ENCODE results near the gene ANKRA2.
A peak's percentile ranks its signal among the peaks of the same experiment; 100 is the strongest.

The ANKRA2 gene

DNA sequence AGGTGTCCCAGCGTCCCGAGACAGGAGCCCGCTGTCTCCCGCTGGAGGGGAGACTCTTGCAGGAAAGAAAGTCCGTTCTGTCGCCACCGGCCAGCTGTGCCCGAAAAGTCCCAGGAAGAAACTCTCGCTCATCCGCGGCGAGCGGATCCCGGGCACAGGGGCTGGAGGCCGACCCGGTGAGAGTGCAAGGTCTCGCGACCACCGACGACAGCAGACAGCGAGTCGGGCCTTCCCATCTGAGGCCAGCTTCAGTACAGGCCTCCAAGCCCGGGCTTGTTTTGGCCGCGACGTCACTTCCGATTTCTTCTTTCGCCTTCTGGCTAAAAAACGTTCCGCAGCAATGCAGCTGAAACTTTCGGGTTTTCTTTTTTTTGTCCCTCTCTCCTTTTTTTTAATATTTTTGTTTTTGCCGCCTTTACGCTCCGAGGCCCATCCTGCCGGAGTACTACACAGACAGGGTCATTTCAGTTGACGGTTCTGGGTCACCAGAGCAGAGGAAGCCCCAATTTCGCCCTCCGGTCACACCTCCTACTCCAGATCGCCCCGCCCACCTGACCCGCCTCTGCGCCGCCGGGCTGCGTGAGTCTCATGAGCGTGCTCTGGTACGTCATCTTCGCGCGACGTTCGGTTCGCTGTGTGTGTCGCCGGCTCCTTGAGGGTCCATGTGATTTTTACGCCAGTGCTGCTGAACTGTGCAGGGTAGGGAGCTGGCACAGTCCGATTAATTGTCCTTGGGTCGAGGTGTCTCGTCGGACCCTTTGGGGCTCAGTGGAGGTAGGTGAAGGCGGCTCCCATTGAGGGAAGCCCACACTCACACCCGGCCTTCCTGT, at the start of gene ANKRA2, which contains the start of gene UTP15:
Gene ANKRA2, minus strand, starts transcription at position 501 of the 830 bp plus-strand sequence. CDS start 2,758 bp downstream, outside the sequence.
Gene UTP15, plus strand, starts transcription at position 605 of the 830 bp plus-strand sequence. CDS start 1,602 bp downstream, outside the sequence.
- DNase-seq (ENCODE audit: low spot score), result peak; percentile 99

- peak; percentile 49 for DNase-seq (ENCODE audit: low spot score)
These were observed 49.6 kb upstream of the ANKRA2 start for GRCh38 chr5:73615085-73615484.

- DNase-seq (ENCODE audit: low spot score), result no peak
These were observed 47.4 kb upstream of the ANKRA2 start for GRCh38 chr5:73612799-73613198.

GRCh38 chr5:73607228-73607627, 41.8 kb upstream of the ANKRA2 start:
- DNase-seq (ENCODE audit: low spot score), result no peak

GRCh38 chr5:73606206-73606753, 40.8 kb upstream of the ANKRA2 start:
- DNase-seq (ENCODE audit: low spot score), result no peak

DNA sequence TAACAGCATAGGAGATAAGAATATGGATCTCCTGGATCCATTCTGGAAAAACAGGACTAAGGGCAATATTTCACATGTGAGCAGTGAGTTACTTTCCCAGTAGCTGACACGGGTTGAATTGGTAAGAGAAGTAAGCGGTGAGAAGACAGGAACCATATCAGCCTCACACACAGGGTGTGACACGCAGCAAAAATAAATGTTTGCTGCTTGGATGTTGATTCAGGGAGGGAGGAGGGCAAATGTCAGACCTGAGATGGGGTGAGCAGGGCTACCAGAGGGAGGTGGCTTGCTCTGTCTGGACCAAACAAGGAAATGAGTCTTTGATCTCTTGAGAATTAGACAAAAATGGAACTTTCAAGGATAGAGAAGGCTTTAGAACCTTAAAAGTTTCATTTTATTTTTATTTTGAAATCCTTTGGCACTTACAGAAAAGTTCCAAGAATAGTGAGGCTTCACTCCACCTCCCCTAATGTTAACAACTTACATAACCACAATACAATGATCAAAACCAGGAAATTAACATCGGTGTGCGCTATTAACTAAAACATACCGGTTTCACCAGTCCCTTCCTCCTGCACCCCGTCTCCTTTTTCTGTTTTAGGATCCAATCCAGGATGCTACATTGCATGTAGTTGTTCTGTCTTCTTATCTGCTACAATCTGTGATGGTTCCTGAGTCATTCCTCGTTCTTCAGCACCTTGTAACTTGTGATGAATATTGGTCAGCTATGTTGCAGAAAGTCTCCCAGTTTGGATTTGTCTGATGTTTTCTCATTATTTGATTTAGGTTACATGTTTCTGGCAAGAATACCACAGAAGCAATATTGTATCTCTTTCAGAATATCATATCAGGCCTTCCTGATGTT, 40.0 kb upstream of the ANKRA2 start:
- no peak for DNase-seq (ENCODE audit: low spot score)

DNA sequence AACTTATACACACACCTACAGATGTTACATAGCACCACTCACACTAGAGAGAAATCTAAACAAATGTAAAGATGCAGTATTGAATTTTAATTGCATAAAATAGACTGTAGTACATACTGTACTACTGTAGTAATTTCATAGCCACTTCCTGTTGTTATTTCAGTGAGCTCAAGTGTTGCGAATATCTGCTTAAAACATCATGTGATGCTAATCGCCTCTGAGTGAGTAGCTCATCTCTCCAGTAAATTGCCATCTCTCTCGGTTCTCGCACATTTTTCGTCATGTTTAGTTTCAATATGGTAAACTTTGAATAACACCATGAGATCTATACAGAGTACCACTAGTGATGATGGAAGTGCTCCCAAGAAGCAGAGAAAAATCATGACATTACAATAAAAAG, 38.6 kb upstream of the ANKRA2 start:
- no peak for DNase-seq (ENCODE audit: low spot score)

DNA sequence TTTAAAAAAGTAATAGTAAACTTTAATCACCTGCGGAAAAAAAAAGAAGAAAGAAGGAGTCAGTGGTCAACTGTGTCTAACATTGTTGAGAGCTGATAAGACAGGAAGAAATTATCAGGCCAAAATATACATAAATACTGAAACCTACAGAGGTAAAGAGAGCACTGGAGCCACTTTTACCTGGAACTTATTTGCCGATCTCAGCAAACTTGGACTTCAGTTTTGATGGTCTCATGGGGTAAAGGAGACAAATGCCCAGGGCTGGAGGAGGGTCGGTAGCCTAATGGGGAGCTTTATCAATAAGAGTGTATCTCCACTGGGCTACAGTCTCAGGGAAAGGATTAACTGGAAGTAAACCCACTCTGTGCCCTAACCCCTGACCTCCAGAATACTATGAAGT, 33.9 kb upstream of the ANKRA2 start:
- no peak for DNase-seq (ENCODE audit: low spot score)

GRCh38 chr5:73596705-73597328, 31.4 kb upstream of the ANKRA2 start:
- peak; percentile 44 for DNase-seq (ENCODE audit: low spot score)

DNA sequence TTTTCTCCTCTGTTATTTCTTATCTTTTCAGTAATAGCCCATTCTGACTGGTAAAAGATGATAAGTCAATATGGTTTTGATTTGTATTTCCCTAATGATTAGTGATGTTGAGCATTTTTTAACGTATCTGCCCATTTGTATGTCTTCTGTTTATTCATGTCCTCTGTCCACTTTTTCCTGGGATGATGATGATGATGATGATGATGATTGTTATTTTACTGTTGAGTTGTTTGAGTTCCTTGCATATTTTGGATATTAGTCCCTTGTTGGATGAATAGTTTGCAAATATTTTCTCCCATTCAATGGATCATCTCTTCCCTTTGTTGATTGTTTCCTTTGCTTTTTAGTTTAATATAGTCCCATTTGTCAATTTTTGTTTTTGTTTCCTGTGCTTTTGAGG, 27.1 kb upstream of the ANKRA2 start:
- DNase-seq (ENCODE audit: low spot score), result no peak

DNA sequence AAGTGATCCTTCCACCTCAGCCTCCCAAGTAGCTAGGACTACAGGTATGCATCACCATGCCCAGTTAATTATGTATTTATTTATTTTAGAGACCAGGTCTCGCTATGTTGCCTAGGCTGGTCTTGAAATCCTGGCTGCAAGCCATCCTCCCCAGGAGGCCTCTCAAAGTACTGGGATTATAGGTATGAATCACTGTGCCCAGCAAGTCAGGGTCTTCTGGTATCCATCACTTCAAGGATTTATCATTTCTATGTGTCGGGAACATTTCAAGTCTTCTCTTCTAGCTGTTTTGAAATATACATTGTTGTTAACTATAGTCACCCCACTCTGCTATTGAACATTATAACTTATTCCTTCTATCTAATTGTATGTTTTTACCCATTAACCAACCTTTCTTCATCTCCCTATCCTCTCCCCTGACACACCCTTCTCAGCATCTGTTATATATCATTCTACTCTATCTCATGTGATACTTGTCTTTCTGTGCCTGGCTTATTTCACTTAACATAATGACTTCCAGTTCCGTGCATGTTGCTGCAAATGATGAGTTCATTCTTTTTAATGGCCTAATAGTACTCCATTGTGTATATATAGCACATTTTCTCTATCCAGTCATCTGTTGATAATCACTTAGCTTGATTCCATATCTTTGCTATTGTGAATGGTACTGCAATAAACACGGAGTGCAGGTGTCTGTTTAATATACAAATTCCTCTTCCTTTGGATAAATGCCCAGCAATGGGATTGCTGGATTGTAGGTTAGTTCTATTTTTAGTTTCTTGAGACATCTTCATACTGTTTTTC, 26.5 kb upstream of the ANKRA2 start:
- peak; percentile 42 for DNase-seq (ENCODE audit: low spot score)

DNA sequence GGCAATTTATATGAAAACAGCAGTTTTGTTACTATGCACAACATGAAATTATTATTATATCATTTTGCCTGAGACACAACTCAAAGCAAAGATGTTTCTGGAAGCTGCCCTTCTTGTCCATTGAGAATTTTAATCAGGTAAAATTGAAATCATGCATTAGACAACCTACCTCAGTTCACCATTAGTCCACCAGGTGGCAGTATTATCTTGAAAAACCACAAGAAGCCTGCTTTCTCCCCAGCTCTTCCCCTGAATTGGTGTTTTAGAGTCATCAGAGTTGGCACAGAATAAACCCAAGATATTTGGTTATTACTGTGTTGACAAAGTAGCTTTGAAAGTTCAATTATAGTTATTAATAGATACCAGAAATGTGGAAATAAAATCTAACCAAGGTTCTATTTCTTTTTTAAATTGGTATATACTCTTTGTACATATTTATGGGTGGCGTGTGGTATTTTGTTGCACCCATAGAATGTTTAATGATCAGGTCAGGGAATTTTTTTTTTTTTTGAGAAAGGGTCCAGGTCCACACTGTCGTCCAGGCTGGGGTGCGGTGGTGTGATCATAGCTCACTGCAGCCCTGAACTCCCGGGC, 25.8 kb upstream of the ANKRA2 start:
- DNase-seq (ENCODE audit: low spot score), result peak; percentile 76

DNA sequence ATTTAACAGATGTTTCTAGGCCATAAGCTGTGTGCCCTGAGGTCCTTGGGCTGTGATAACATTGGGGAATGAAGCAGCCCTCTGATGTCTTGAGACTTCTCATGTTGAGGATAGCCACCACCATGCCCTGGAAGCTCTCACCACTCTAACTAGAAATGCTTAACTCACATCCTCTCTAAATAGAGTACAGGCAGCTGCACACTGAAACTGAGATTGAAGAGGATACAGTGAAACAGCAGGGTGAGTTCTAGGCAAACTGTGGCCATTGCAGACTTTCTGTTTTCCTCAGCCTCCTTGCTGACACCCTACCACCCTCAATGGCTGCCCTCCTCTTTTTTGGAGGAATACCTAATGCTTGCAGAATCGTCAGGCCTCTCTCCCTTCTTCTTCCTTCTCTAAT, 22.5 kb upstream of the ANKRA2 start:
- DNase-seq (ENCODE audit: low spot score), result no peak

DNA sequence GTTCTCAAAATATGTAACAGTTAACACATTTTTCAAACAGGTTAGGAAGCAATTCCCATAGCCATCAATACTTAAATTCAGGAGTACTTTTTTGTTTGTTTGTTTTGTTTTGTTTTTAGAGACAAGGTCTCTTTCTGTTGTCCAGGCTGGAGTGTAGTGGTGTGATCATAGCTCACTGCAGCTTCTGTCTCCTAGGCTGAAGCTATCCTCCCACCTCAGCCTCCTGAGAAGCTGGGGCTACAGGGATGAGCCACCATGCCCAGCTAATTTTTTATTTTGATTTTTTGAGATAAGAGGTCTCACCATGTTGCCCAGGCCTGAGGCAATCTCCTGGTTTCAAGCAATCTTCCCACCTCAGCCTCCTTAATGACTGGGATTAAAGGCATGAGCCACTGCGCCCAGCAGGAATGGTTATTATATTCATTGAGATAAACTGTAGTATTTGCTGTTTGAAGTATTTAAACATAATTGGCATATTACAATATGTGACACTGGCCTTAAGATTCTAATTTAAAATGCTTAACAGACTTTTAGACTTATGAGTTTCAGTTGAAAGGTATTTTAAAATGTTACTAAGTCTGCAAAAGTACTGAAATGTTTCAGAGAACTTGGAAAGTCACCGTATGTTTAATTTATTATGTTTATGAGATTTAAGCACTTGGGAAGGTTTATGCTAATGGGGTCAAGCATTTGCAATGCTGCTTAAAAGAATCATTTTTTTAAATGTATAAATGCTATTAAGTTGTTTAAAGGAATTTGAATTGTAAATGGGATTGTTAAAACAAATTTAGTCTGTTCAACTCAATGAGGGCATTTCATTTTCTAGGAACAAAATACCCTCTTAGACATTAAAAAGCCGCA, 17.1 kb upstream of the ANKRA2 start:
- no peak for DNase-seq (ENCODE audit: low spot score)

- DNase-seq (ENCODE audit: low spot score), result no peak
These were observed 619 bp upstream of the ANKRA2 start for GRCh38 chr5:73565969-73566547.

DNA sequence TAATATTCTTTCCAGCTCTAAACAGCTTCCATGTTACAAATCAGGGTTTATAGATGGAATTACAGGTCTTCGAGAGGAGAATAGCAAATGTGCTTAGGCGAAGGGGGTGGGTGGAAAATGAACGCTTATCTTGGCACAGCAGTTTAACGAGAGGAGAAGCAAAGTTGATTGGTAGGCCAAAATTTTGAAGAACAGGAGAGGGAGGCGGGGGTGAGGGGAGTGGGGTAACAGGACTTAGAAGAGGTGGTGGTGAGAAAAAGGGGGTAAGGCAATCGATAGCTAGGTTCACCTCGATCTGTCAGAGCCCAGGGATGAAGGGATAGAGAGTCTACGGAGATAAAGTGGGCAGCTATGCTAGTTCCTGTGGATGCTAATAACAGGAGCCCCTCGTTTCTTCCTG, 764 bp downstream of the ANKRA2 start:
- DNase-seq (ENCODE audit: low spot score), result no peak

GRCh38 chr5:73564018-73564417, 1.4 kb downstream of the ANKRA2 start:
- DNase-seq (ENCODE audit: low spot score), result no peak

- no peak for DNase-seq (ENCODE audit: low spot score)
These were observed 6.5 kb downstream of the ANKRA2 start for GRCh38 chr5:73558950-73559349.

GRCh38 chr5:73552642-73553041, 12.8 kb downstream of the ANKRA2 start:
- no peak for DNase-seq (ENCODE audit: low spot score)

DNA sequence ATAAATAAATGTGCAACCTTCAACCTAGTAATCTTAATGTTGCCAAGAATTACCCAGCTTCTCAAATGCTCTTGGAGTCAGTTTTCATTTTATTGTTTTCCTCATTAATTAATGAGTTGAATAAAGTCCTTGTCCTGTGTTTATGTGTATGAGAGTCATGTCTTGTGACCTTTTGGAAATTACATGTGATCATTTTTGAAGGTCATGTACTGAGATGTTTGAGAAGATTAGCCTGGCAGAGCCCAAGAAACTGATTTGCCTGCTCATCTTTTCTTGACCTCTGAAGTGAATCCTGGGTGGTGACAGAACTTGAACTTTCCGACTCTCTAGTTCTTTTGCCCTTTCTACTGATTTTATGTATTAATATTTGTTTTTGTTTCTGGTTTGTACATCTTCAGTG, 15.4 kb downstream of the ANKRA2 start:
- no peak for DNase-seq (ENCODE audit: low spot score)

Measured in LoVo (cell line).